HepG2 (cell line): ENCODE results near the gene TGFA.

ENCODE experiments used
- CTCF ChIP-seq: sonication (generic); formaldehyde crosslinking; IDR thresholded peaks from 2 replicates; pipeline ENCODE4 v1.5.0; 2020; ENCODE audit warnings: mild to moderate bottlenecking, missing genetic modification reagents, moderate library complexity
- HBP1 ChIP-seq: IDR thresholded peaks from 2 replicates; pipeline ENCODE4 v1.6.1; 2016; ENCODE audit warnings: low read depth, control low read depth
- NFKBIZ ChIP-seq: IDR thresholded peaks from 2 replicates; pipeline ENCODE4 v1.6.1; 2018; ENCODE audit warnings: missing genetic modification reagents, missing compliant biosample characterization
- PCBP2 ChIP-seq: fragments of 200-400 bp; formaldehyde crosslinking; optimal IDR thresholded peaks from 2 replicates; pipeline ENCODE3; 2018; ENCODE audit warnings: low read length, low read depth; ENCODE audit not compliant: poor library complexity, severe bottlenecking
- ZSCAN29 ChIP-seq: sonication (generic); formaldehyde crosslinking; conservative IDR thresholded peaks from 2 replicates; pipeline ENCODE4 v1.4.0; 2020; ENCODE audit warnings: mild to moderate bottlenecking, missing genetic modification reagents

DNA sequence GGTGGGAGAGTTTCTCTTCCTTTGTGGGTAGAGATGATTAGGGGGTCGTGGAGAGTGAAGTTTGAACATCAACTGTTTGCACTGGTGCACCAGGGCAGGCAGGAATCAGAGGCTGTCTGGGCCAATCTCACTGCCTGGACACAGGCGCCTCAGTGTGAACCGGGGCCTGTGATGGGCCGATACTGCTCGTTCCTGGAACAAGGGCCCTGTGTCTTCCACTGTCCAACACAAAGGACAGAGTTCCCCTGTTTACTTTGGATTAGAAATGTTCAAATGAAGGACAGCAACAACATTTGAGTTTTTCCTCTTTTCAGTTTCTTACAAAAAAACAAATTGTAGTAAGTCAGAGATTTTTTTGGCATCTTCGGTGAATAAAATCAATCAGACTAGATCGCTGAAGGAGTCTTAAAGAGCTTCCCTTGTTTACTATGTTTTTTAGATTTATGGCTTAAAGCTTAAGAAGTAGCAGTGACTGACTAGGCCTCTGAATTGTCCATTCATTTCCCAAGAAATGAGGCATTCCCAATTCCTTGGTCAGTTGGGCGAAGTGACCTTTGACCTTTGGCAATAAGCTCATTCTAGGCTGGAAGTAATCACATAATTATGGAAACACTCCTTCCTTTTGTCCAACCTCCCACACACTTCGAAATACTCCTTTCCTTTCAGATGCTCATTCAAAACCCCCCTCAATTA is 11.6 kb upstream of the TGFA start:
- TF ChIP-seq NFKBIZ (CRISPR knock-in tag) = peak; percentile 71; the same call in 1 of the 2 replicates
- 0 out of 2 replicates have a peak, but pooled peaks have one; percentile 30 for TF ChIP-seq HBP1 (CRISPR knock-in tag)
- peak; percentile 47; the same call in 1 of the 2 replicates for TF ChIP-seq ZSCAN29
- no peak for TF ChIP-seq PCBP2
- TF ChIP-seq CTCF = peak; percentile 12; the same call in 1 of the 2 replicates
